Measurements from ENCODE around the gene AGBL1.

- TF ChIP-seq CTCF (IDR thresholded peaks at IDR 0.05) (no peak), POLR2A (IDR thresholded peaks at IDR 0.05) (no peak)
Observed at GRCh38 chr15:86237111-86237500, 157.4 kb downstream of the AGBL1 start.
